ENCODE results near the gene CD63. TPM values are rescaled to one million over a fixed set of nuclear protein-coding genes. Genes with fewer than 3 reads are reported as not detected.
"Not testable (repeated sequence)": the region's sequence is repeated elsewhere in the genome, so short reads cannot be mapped to it uniquely, and the experiment has no call there.

Gene CD63
- total RNA-seq: 100 to 1,000 TPM; 204 to 210 TPM

GRCh38 chr12:55728939-55729818 is at the start of gene CD63:
TSS of gene CD63 (minus strand) at chr12:55729009. CDS start at chr12:55728341, 668 bp downstream.
- intact Hi-C loops (cut with micrococcal nuclease): loop anchor here (1.0 kb wide), 2 partner anchors 8 to 12 kb away; no protein-coding TSS in a partner anchor

GRCh38 chr12:55777856-55778255 is 49.0 kb upstream of the CD63 start:
- no peaks in the 10 kb centered on the region for H3K27me3 Mint-ChIP-seq
- intact Hi-C loops (cut with micrococcal nuclease): no loop called here
- no peaks in the 10 kb centered on the region for H3K9me3 Mint-ChIP-seq
- DNase-seq: no peak
- peaks cover 13% of the 10 kb centered on the region for H3K4me1 Mint-ChIP-seq (ENCODE audit: low read depth)
- no peak overlapping the region for H3K4me3 Mint-ChIP-seq
- CTCF ChIA-PET: interaction anchor here (1.4 to 2.1 kb wide), 2 partner anchors 11 to 39 kb away, joined by 3 to 4 read pairs; no protein-coding TSS in a partner anchor
- H3K36me3 Mint-ChIP-seq: peaks cover 31% of the 10 kb centered on the region
- POLR2A ChIA-PET: no interaction called here
- H3K27ac Mint-ChIP-seq: no peak overlapping the region

More at GRCh38 chr12:55728939-55729818, at the start of gene CD63:
- H3K4me3 Mint-ChIP-seq: peak within 1 kb of the TSS; percentile 87
- ChIA-PET POLR2A (interaction anchor here (0.7 to 2.0 kb wide), 16 partner anchors 9 to 1208 kb away, joined by 3 to 23 read pairs (median 3); partner anchors contain the start of genes BLOC1S1, DNAJC14, PYM1 and RAB5B), CTCF (interaction anchor here (0.5 to 3.1 kb wide), 8 partner anchors 8 to 529 kb away, joined by 3 to 68 read pairs (median 4); partner anchors contain the start of genes ANKRD52 and BLOC1S1)
- H3K36me3 Mint-ChIP-seq: peaks cover 6% of the 10 kb centered on the region
- peak; percentile 89 for DNase-seq
- no peaks in the 10 kb centered on the region for H3K9me3 Mint-ChIP-seq
- H3K27ac Mint-ChIP-seq: peak within 1 kb of the TSS; percentile 89
- H3K4me1 Mint-ChIP-seq (ENCODE audit: low read depth): peaks cover 36% of the 10 kb centered on the region
- no peaks in the 10 kb centered on the region for H3K27me3 Mint-ChIP-seq

- intact Hi-C loops (cut with micrococcal nuclease): no loop called here
- ChIA-PET POLR2A (no interaction called here), CTCF (interaction anchor here (0.7 to 1.3 kb wide), 4 partner anchors 24 to 71 kb away, joined by 3 to 5 read pairs (median 3); partner anchors contain the start of gene MMP19)
- H3K36me3 Mint-ChIP-seq: peaks cover 22% of the 10 kb centered on the region
- DNase-seq: no peak
- no peaks in the 10 kb centered on the region for H3K27me3 Mint-ChIP-seq
- peaks cover 6% of the 10 kb centered on the region for H3K4me1 Mint-ChIP-seq (ENCODE audit: low read depth)
- no peak overlapping the region for H3K27ac Mint-ChIP-seq
- H3K9me3 Mint-ChIP-seq: no peaks in the 10 kb centered on the region
- H3K4me3 Mint-ChIP-seq: no peak overlapping the region
Measured at GRCh38 chr12:55771736-55772135, 42.9 kb upstream of the CD63 start.

- Mint-ChIP-seq H3K4me3 (no peak overlapping the region), H3K36me3 (peaks cover 12% of the 10 kb centered on the region), H3K27me3 (no peaks in the 10 kb centered on the region), H3K27ac (no peak overlapping the region), H3K4me1 (ENCODE audit: low read depth) (peaks cover 5% of the 10 kb centered on the region), H3K9me3 (no peaks in the 10 kb centered on the region)
- intact Hi-C loops (cut with micrococcal nuclease): no loop called here
- DNase-seq: no peak
- ChIA-PET POLR2A (no interaction called here), CTCF (interaction anchor here (1.2 kb wide), 1 partner anchor 12 kb away, joined by 3 read pairs; no protein-coding TSS in a partner anchor)
Measured at GRCh38 chr12:55767156-55767555, 38.3 kb upstream of the CD63 start.

- Mint-ChIP-seq H3K9me3 (no peaks in the 10 kb centered on the region), H3K36me3 (peaks cover 14% of the 10 kb centered on the region), H3K4me3 (no peak overlapping the region), H3K4me1 (ENCODE audit: low read depth) (peaks cover 13% of the 10 kb centered on the region), H3K27ac (no peak overlapping the region), H3K27me3 (no peaks in the 10 kb centered on the region)
- no peak for DNase-seq
- POLR2A ChIA-PET: interaction anchor here (0.7 kb wide), 1 partner anchor 36 kb away, joined by 3 read pairs; no protein-coding TSS in a partner anchor
- CTCF ChIA-PET: interaction anchor here (1.2 to 1.3 kb wide), 2 partner anchors 13 to 28 kb away, joined by 3 to 4 read pairs; no protein-coding TSS in a partner anchor
- intact Hi-C loops (cut with micrococcal nuclease): no loop called here
Measured at GRCh38 chr12:55765736-55766290, 37.0 kb upstream of the CD63 start.

- Mint-ChIP-seq H3K36me3 (peaks cover 26% of the 10 kb centered on the region), H3K4me1 (ENCODE audit: low read depth) (peaks cover 17% of the 10 kb centered on the region), H3K4me3 (no peak overlapping the region), H3K27me3 (no peaks in the 10 kb centered on the region), H3K27ac (no peak overlapping the region), H3K9me3 (no peaks in the 10 kb centered on the region)
- intact Hi-C loops (cut with micrococcal nuclease): no loop called here
- no peak for DNase-seq
- POLR2A ChIA-PET: no interaction called here
- CTCF ChIA-PET: interaction anchor here (0.8 kb wide), 2 partner anchors 24 to 34 kb away, joined by 3 read pairs; no protein-coding TSS in a partner anchor
Measured at GRCh38 chr12:55762646-55763045, 33.8 kb upstream of the CD63 start.

- peak; percentile 85 for DNase-seq
- H3K27me3 Mint-ChIP-seq: no peaks in the 10 kb centered on the region
- H3K4me1 Mint-ChIP-seq (ENCODE audit: low read depth): peaks cover 20% of the 10 kb centered on the region
- no peaks in the 10 kb centered on the region for H3K9me3 Mint-ChIP-seq
- ChIA-PET POLR2A (interaction anchor here (1.6 kb wide), 1 partner anchor 31 kb away, joined by 4 read pairs; the partner anchor contains the start of gene CD63), CTCF (interaction anchor here (0.6 to 1.6 kb wide), 3 partner anchors 11 to 344 kb away, joined by 3 to 5 read pairs (median 3); no protein-coding TSS in a partner anchor)
- peaks cover 33% of the 10 kb centered on the region for H3K36me3 Mint-ChIP-seq
- intact Hi-C loops (cut with micrococcal nuclease): loop anchor here (2.0 kb wide), 1 partner anchor 18 kb away; the partner anchor contains the start of gene GDF11
- H3K27ac Mint-ChIP-seq: peak overlapping the region; percentile 95
- H3K4me3 Mint-ChIP-seq: no peak overlapping the region
Measured at GRCh38 chr12:55760663-55761062, 31.9 kb upstream of the CD63 start.

- H3K4me3 Mint-ChIP-seq; DNase-seq; H3K27me3 Mint-ChIP-seq; H3K9me3 Mint-ChIP-seq; CTCF ChIA-PET; POLR2A ChIA-PET; intact Hi-C loops (cut with micrococcal nuclease): not testable (repeated sequence)
- H3K36me3 Mint-ChIP-seq: peaks cover 40% of the 10 kb centered on the region
- H3K4me1 Mint-ChIP-seq (ENCODE audit: low read depth): peaks cover 28% of the 10 kb centered on the region
- peak overlapping the region; percentile 60 for H3K27ac Mint-ChIP-seq
Measured at GRCh38 chr12:55758575-55758974, 29.8 kb upstream of the CD63 start.

- intact Hi-C loops (cut with micrococcal nuclease): no loop called here
- peak overlapping the region; percentile 40 for H3K27ac Mint-ChIP-seq
- CTCF ChIA-PET: interaction anchor here (0.9 to 7.1 kb wide), 3 partner anchors 14 to 43 kb away, joined by 3 to 38 read pairs (median 10); partner anchors contain the start of gene GDF11
Measured at GRCh38 chr12:55757701-55758100, 28.9 kb upstream of the CD63 start.

GRCh38 chr12:55755246-55755645 is 26.4 kb upstream of the CD63 start:
- intact Hi-C loops (cut with micrococcal nuclease): no loop called here
- Mint-ChIP-seq H3K4me1 (ENCODE audit: low read depth) (peaks cover 12% of the 10 kb centered on the region), H3K36me3 (peaks cover 43% of the 10 kb centered on the region), H3K9me3 (no peaks in the 10 kb centered on the region), H3K4me3 (no peak overlapping the region), H3K27ac (peak overlapping the region; percentile 47), H3K27me3 (no peaks in the 10 kb centered on the region)
- POLR2A ChIA-PET: no interaction called here
- CTCF ChIA-PET: interaction anchor here (2.8 to 7.1 kb wide), 2 partner anchors 11 to 17 kb away, joined by 10 to 38 read pairs; partner anchors contain the start of gene GDF11
- DNase-seq: no peak

More at GRCh38 chr12:55757701-55758100, 28.9 kb upstream of the CD63 start:
- no peak for DNase-seq
- H3K9me3 Mint-ChIP-seq: no peaks in the 10 kb centered on the region
- no peaks in the 10 kb centered on the region for H3K27me3 Mint-ChIP-seq
- no peak overlapping the region for H3K4me3 Mint-ChIP-seq
- peaks cover 28% of the 10 kb centered on the region for H3K4me1 Mint-ChIP-seq (ENCODE audit: low read depth)
- peaks cover 41% of the 10 kb centered on the region for H3K36me3 Mint-ChIP-seq
- POLR2A ChIA-PET: no interaction called here

GRCh38 chr12:55748230-55748993 is 19.6 kb upstream of the CD63 start:
- no peaks in the 10 kb centered on the region for H3K9me3 Mint-ChIP-seq
- H3K4me1 Mint-ChIP-seq (ENCODE audit: low read depth): peaks cover 18% of the 10 kb centered on the region
- intact Hi-C loops (cut with micrococcal nuclease): no loop called here
- ChIA-PET POLR2A (interaction anchor here (0.6 to 1.0 kb wide), 2 partner anchors 8 to 19 kb away, joined by 3 to 4 read pairs; no protein-coding TSS in a partner anchor), CTCF (interaction anchor here (0.8 to 2.8 kb wide), 6 partner anchors 10 to 518 kb away, joined by 3 to 27 read pairs (median 5); partner anchors contain the start of gene COQ10A)
- peaks cover 13% of the 10 kb centered on the region for H3K36me3 Mint-ChIP-seq
- DNase-seq: no peak
- no peak overlapping the region for H3K27ac Mint-ChIP-seq
- no peaks in the 10 kb centered on the region for H3K27me3 Mint-ChIP-seq
- no peak overlapping the region for H3K4me3 Mint-ChIP-seq

Data from activated CD4-positive, alpha-beta memory T cell treated with anti-CD3 and anti-CD28 coated beads for 36 hours (primary cell).